NCI-H2171 treated with DMSO at 0.1 percent for 48 hours (cell line): ENCODE measurements around the gene MRNIP.

Experiments used
- DNase-seq: peaks from one replicate; lab custom pipeline; 2025; lab: John Stamatoyannopoulos, UW

The MRNIP gene

DNA sequence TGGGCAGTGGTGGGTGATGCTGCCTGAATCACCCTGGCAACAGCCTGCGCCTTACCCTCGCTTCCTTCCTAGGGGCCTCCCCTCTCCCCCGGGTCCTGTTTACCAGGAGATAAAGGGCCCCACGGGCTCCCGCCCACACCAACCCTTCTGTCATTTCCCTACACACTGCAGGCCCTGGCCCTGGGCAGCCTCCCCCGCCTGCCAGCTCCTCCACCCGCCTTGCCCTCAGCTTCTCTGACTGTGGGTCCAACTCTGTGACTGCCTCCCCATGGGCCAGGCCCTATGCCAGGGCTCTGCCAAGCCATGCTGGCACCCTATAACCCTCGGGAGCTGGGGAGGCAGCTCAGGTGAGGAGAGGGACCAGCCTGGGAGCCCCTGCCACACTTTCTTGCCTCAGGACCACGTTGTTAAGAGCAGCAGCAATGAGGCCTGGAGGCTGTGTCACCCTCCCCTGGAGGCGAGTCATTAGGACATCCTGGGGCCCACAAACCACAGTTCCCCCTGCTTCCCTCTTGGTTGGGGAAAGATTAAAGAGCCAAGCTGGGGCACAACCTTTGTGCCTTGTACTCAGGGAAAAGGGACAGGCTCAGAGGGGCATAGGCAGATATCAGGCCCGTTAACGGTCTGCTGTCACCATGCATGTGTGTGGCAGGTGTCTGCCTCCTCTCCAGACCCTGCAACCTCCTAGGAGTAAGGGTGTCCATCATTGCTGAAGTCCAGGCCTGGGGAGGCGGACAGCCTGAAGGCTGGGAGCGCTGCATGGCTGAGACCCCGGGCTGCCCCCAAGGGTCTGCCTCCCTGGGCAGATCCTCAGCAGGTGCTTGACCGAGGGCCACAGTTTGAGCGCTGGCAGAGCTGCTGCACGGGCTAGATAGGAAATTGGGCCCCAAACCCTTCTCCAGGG, 54.7 kb downstream of the MRNIP start:
- DNase-seq, result no peak

DNA sequence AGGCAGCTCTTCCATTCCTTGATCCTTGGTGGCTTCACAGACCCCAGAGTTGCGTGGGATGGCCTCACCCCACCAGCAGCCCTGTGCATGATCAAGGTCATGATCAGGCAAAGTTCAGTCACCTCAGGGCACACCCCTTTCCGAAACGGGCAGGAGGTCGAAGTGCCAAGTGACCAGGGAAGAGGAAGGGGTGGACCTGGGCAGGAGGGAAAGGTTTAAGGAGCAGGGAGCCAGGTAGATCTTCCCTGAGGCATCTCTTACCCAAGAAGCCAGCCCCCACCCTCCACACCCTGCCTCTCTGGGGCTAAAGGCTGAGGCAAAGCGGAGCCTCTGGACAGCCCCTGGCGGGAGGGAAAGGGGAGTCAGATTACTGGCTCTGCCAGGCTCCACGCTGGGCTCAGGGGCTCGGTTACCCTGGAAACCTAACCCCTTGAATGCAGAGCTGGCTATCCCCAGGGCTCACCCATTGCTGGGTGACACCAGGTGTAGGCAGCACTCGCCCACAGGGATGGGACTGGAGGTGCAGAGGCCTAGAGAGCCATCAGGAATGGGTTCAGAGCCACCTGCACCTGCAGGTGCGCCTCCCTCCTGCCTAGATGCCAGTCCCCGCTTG, 55.6 kb downstream of the MRNIP start:
- peak; percentile 5 for DNase-seq

DNA sequence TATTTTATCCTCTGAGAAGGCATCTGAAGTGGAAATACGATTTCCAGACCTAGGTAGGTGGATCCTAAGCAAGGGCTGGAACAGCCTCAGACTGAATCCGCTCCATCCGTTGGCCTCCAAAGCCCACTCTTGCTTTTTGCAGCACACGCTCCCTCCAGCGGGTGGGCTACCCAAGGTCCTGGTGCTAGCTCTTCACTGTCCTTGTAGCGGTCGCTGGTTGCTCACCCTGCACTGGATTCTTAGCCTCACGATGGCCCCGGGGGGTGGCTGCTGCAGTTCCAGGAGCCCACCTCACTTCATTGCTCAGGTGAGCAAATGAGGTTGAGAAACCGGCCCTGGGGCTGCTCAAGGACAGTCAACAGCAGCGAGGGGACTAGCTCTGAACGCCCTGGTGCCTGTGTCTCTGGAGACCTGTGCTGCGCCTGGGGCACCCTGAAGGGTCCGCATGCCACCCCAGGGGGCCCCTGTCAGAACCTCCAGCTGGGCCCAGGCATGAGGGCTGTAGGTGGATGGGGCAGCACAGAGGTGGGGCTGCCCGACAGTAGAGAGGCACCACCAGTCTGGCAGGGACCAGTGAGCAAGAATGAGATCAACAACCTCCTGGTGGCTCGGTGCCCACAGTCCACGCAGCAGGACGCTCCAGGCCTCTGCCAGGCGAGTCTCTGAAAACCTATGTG, 56.3 kb downstream of the MRNIP start:
- DNase-seq, result no peak

DNA sequence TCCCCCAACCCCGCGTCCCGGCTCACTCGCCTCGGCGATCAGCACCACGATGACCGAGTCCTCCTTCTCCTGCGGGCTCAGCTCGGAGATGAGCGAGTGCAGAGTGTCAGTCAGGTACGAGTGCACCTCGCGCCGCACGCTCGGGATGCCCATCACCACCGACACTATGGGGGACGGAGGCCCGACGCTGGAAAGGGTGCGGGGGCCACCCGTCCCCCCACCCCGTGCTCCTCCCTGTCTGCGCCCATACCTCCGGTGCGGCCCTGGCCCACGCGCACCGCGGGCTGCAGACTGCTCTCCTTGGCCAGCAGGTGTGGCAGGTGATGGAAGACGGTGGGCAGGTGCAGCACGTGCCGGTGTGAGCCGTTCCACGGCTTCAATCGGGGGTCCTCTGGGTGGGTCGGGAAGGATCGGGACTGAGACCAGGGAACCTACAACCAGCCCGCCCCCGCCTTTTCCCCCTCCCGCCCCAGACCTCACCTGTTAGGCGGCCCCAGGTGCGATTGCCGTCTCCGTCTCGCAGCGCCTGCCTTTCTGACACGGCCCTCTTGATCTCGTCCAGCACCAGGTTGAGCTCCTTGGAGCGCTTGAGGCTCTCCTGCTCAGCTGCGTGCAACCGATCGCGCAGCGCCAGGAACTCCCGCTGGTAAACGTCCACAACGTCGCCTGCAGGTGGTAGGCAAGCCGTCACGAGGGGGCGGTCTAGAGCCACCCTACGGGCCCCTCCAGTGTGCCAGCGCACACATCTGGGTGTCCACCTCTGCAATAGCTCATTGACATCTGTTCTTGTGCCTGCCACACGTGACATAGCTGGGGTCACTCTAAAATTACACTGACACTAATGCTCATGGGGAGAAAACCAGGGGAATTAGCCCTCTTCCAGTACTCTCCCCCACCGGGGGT, 57.1 kb downstream of the MRNIP start:
- no peak for DNase-seq

DNA sequence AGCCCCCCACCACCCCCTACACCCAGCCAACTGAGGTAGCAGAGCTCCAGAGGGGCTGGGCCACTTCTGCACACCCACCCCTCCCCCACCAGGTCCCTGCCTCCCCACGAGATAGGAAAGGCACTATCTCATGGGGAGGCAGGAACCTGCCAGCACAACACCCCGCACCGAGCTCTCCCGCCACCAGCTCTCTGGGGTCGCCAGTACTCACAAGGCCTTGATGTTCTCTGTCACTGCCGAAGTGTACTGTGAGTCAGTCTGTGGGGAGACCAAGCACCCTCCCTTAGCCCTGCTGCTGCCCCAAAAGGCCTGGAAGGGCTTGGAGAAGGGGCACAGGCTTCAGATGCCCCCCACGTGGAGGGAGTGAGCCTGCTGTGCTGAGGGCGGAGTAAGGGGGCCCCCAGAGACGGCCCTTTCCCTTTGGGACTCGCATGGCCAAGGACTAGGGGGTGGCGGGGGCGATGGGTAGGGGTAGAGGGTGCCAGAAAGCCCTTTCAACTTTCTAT, 57.9 kb downstream of the MRNIP start:
- no peak for DNase-seq

DNA sequence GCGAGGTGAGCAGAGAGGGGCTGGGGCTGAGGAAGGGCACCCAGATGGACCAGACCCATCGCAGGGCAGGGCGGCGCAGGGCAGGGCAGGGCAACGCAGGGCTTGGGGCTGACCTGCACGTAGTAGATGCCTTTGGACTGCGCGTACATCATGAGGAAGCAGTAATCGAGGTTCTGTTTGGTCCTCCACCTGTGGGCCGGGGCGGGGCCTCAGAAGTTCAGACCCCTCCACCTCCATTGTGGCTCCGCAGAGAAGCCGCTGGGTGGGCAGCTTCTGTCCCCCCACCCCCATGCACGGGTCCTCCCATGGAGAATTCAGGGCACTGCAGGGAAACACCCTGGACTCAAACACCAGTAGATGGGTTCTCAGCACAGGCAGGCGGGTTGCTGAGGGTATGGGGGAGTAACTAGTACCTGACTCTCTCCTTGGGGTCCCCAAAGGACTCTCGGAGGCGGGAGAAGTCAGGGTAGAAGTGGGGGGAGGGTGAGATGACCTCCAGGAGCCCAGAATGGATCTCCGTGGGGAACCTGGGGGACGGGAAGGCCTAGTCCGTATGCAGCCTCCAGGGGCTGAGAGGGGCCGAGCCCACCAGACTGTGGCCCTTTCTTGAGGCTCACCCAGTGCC, 58.4 kb downstream of the MRNIP start:
- no peak for DNase-seq

DNA sequence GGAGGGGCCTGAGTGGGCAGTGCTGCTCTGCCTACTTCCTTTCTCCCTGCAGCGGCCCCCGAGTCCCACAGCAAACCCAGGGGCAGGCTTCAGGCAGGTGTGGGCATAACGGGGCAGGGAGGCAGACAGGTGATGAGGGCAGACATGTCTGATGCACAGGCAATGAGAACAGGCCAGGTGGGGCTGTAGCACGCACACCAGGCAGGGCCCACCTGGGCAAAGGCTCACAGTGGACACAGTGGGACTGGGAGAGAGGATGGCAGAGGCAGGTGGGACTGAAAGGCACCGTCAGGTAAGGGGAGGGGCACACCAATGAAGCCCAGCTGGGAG, 59.0 kb downstream of the MRNIP start:
- no peak for DNase-seq

DNA sequence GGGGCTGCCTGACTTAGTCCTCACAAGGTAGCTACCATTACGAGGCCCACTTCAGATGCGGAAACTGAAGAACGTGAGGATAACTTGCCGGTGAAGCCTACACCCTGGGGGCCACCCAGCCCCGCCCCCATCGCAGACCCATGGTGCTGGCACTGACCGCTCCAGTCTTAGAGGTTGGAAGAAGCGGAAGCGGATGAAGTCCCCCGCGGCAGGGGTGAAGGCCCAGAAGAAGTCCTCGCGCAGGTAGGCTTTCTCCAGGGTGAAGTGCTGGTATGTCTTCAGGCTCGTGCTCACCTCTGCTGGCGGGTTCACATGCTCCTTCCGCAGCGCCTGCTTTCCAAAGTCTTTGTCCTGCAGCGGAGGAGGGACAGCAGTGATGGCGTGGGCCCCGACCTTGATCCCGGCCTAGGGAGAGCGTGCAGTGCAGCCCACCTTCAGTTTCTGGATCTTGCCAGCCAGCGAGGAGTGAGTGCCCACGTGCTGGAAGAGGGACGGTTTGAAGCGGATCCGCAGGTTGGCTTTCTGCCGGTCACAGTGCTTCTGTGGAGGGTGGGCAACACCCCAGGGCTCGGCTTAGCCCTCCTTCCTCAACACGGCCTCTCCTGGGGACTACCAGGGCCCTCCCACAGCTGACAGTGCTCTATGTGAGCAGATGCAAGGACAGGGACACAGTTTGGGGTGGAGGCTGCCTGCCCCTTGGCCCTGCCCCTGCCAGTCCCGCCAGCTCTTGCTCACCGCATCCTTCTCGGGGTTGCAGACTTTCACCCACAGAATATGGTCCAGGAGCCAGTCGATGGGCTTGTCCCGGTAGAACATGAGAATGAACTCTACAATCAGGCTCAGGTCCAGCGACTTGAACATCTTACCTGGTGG, 59.6 kb downstream of the MRNIP start:
- no peak for DNase-seq

DNA sequence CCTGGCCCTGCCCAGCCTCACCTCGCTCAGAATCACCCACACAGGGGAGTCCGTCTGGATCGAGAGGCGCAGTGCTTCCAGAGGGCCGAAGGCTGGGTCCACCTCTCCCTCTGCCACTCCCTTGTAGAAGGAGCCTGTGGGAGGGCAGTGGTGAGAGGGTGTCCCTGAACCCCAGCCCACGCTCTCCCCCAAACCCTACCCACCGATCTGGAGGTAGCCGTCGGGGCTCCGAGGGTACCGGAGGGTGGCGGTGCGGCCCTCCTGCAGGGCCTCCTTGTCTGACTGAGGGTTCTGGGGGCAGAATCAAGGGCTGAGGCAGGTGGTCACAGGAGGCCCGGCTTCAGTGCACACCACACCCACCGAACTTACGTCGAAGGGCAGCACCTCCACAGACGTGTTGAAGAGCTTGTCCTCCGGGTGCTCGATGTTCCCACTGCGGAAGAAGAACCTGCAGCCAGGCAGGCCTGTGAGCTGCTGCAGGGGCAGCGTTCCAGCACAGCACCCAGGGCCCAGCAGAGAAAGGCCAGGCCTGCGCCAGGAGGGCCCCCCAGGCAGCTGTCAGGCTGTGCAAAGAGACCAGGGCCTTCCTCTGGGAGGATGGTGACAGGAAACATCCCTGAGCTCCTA, 60.4 kb downstream of the MRNIP start:
- DNase-seq, result no peak

DNA sequence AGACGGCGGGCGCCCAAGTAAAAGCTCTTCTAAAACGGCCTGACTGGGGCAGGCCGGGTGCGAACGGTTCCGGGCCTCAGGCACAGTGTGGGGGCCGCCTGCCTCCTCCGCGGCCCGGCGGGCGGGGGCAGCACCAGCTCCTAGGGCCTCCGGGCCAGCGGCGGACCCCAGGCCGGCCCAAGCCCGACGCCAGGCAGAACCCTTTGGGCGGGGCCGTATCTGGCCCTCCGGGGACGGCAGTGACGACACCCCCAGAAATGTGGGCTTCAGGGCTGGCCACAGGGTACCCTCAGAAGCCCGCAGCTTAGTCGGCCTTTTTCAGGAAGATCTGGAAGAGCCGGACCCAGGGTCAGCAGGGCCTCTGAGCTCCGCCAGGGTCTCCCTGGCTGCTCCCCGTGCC, 60.9 kb downstream of the MRNIP start:
- DNase-seq, result no peak

DNA sequence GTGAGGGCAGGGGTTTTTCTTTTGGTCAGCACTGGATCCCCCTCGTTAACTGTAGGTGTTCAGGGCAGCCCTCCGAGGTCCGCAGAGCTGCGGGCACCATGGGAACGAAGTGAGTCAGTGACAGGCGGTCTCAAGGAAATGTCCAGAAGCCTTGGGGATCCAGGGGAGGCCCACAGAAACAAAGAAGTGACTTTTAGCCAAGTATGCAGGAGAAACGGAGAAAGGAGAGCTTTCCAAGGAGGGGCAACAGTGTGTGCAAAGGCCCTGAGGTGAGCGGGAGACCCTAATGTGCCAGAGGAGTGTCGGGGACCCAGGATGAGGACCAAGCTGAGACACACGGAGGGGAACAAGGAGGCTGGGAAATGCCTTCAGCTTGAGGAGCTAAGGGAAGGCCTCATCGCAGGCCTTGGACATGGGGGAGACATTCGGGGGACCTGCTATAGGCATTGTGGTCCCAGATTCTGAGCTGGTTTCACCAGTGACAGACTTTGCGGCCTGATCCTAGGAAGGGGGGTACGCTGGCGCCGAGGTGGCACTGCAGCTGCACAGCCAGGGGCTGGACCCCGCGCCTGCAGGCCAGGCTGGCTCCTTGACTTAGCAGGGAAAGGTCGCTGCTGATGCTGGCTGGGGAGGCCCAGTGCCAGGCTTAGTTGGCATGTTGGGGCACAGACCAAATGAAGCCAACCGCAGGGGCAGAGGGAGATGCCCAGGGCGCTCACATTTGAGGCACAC, 61.6 kb downstream of the MRNIP start:
- DNase-seq, result no peak

DNA sequence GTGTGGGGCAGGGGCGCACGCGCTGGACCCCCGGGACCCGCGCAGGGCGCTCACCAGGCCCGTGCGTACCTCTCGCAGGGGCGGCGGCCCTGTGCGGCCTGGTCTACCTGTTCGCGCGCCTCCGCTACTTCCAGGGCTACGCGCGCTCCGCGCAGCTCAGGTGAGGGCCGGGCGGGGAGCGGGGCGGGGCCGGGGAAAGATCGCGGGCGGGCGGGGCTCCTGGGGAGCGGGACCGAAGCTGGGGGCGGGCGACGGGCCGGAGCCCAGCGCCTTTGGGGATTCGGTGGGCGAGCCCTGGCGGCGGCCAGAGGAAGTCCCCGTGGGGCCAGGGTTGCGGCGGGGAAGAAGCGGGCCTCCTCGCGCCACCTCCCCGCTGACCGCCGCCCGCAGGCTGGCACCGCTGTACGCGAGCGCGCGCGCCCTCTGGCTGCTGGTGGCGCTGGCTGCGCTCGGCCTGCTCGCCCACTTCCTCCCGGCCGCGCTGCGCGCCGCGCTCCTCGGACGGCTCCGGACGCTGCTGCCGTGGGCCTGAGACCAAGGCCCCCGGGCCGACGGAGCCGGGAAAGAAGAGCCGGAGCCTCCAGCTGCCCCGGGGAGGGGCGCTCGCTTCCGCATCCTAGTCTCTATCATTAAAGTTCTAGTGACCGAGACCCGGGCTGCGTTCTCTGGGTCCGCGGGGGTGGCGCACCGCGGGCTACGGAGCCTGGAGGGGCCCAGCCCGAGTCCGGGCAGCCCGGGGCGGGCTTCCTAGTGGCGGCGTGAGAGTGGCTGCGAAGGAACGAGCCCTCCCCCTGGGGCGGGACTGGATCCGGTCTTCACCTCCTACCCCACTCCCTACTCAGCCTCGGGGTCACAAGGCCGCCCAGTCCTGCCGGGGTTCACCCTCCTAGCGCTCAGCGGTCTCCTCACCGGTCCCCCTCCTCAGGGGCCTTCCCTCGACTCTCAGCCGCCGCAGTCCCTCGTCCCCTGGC, 62.5 kb downstream of the MRNIP start:
- DNase-seq, result peak; percentile 40

DNA sequence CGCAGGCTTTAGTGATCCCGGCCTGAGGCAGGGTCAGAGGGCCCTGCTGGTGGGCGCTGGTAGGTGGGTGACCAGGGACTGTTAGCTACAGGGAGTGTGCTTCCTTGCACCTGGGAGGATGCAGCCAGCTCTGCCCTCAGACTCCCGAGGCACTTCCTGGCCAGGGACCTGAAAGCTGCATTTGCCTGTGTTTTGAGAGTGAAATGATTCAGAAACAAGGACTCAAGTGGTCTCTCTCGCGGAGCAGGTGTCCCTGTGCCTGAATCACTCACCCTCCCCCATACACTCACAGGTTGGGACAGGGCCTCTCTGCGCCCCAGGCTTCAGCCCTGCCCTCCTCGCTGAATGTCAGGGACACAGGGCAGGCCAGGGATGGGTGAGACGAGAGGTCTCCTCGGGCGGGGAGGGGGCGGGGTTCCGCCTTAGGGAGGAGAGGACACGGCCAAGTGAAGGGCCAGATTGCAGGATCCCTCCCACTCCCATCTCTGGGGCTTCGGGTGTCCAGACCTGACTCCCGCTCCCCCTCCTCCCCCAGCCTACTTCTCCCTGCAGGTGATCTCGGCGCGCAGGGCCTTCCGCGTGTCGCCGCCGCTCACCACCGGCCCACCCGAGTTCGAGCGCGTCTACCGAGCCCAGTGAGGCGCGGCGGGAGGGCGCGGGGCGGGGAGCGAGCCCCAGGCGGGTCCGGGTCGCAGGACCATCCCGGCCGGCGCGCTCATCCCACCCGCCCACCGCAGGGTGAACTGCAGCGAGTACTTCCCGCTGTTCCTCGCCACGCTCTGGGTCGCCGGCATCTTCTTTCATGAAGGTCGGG, 63.4 kb downstream of the MRNIP start:
- peak; percentile 3 for DNase-seq

DNA sequence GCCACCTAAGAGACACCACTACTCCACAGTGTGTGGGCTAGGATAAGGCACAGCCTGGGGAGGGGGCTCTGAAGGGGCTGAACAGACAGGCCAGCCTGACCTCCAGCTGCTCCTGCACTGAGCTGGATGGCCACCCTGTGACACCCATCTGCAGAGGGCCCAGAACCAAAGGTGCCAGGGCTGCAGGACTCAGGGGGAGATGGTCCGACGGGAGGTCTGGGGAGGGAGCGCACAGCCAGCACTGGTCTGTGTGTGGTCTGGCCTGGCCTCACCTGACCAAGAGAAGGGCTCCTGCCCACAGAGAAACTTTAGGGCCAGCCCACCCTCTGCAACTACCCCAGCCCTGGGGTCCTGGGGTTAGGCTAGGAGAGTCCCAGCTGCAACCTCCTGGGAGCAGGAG, 64.0 kb downstream of the MRNIP start:
- DNase-seq, result no peak

DNA sequence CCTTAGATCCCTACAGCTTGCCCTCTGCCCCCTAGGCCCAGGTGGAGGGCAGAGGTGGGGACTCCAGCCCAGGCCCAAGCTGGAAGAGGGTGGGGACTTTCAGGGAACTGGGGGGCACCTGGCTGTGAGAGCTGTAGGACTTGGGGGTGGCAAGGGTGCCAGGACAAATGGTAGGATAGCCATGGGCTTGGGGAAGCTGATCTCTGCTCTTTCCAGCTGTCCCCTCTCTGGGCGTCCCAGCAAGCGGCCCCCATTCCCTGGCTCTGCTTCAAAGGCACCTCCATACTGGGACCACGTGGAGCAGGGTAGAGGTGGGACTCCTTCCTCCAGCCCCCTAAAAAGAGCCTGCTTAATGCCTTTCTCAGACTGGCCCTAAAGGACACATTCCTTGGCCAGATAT, 64.4 kb downstream of the MRNIP start:
- DNase-seq, result no peak

DNA sequence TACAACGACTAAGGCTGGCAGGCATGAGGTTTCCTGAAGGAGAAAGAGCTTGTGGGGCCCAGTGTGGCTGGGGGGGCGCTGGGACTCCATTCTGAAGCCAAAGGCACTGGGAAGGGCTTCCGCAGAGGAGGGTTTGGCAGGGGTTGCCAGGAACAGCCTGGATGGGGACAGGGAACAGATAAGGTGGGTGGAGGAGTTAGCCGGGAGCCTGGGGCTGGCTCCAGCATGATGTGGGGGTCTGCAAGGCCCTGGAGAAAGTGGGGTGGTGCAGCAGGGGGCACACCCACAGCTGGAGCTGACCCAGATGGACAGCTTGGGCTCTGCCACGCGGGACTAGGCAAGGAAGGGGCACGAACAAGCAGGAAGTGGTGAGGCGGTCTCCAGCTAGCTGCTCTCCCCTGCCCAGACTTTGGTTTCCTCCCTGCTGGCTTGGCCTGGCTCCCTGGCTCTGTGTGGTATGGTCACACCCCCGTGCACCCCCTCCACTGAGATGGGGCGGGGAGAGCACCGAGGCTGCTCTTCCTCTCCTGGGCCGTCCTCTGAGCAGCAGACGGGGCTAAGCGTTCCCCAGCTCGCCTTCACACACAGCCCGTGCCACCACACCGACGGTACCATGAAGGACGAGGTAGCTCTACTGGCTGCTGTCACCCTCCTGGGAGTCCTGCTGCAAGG, 65.0 kb downstream of the MRNIP start, which contains the start of gene LTC4S:
LTC4S (plus strand) TSS at position 519 of the 672 bp plus-strand sequence; CDS start at position 614, 95 bp downstream.
- no peak for DNase-seq
